MM.1S (cell line): ENCODE measurements around the gene SPINDOC.

Source experiments
- DNase-seq: peaks from one replicate; pipeline ENCODE4 v3.0.0-alpha.2; 2015
- H2AFZ ChIP-seq: fragments of 300-600 bp; sonication (generic); 2 replicates; pipeline ENCODE4 v1.6.0; 2016; ENCODE audit warnings: antibody characterized with exemption, low read length
- H3F3A ChIP-seq: fragments of 300-600 bp; sonication (generic); 2 replicates; pipeline ENCODE4 v1.6.1; 2016; ENCODE audit warnings: mild to moderate bottlenecking, antibody characterized with exemption, low read length, moderate library complexity, mixed read lengths; ENCODE audit not compliant: insufficient read depth
- H3K27ac ChIP-seq: fragments of 300-600 bp; sonication (generic); 2 replicates; pipeline ENCODE4 v1.5.1; 2016; ENCODE audit warnings: mild to moderate bottlenecking, low read length
- H3K27me3 ChIP-seq: fragments of 300-600 bp; sonication (generic); replicated peaks from 2 replicates; pipeline ENCODE4 v1.6.0; 2016; ENCODE audit warnings: low read length; ENCODE audit not compliant: insufficient read depth
- H3K36me3 ChIP-seq: fragments of 300-600 bp; sonication (generic); replicated peaks from 2 replicates; pipeline ENCODE4 v1.6.1; 2016; ENCODE audit warnings: mild to moderate bottlenecking, low read length, mixed read lengths; ENCODE audit not compliant: insufficient read depth
- H3K4me1 ChIP-seq: fragments of 300-600 bp; sonication (generic); 2 replicates; pipeline ENCODE4 v1.6.1; 2016; ENCODE audit warnings: low read length, mixed read lengths
- H3K4me2 ChIP-seq: fragments of 300-600 bp; sonication (generic); 2 replicates; pipeline ENCODE4 v1.6.0; 2016; ENCODE audit warnings: low read depth, low read length
- H3K4me3 ChIP-seq: fragments of 300-600 bp; sonication (generic); 2 replicates; pipeline ENCODE4 v1.5.1; 2016; ENCODE audit warnings: low read length, mixed read lengths
- H3K79me2 ChIP-seq: fragments of 300-600 bp; sonication (generic); 2 replicates; pipeline ENCODE4 v1.6.1; 2016; ENCODE audit warnings: mixed run types, low read length, mixed read lengths
- H3K9ac ChIP-seq: fragments of 300-600 bp; sonication (generic); 2 replicates; pipeline ENCODE4 v1.6.1; 2016; ENCODE audit warnings: low read length, mixed read lengths
- H3K9me2 ChIP-seq: fragments of 300-600 bp; sonication (generic); replicated peaks from 2 replicates; pipeline ENCODE4 v1.6.1; 2016; ENCODE audit warnings: mild to moderate bottlenecking, low read length, mixed read lengths; ENCODE audit not compliant: insufficient read depth
- H3K9me3 ChIP-seq: fragments of 300-600 bp; sonication (generic); replicated peaks from 2 replicates; pipeline ENCODE4 v1.6.1; 2016; ENCODE audit warnings: mild to moderate bottlenecking, low read length, mixed read lengths; ENCODE audit not compliant: insufficient read depth
- H4K20me1 ChIP-seq: fragments of 300-600 bp; sonication (generic); 2 replicates; pipeline ENCODE4 v1.6.1; 2016; ENCODE audit warnings: mild to moderate bottlenecking, low read length, moderate library complexity, mixed read lengths; ENCODE audit not compliant: insufficient read depth
- CTCF ChIP-seq: fragments of 300-600 bp; sonication (generic); IDR thresholded peaks from 2 replicates; pipeline ENCODE4 v1.5.1; 2016; ENCODE audit warnings: antibody characterized with exemption, low read length, mixed read lengths
- EZH2 ChIP-seq: fragments of 300-600 bp; sonication (generic); optimal IDR thresholded peaks from 2 replicates; pipeline ENCODE3; 2017; ENCODE audit warnings: low read depth, mild to moderate bottlenecking, antibody characterized with exemption, low read length, mixed read lengths
- EZH2phosphoT487 ChIP-seq: fragments of 300-600 bp; sonication (generic); IDR thresholded peaks from 2 replicates; pipeline ENCODE4 v1.6.1; 2018; ENCODE audit warnings: antibody characterized with exemption, low read length

SPINDOC gene

GRCh38 chr11:63816166-63816565, 2.9 kb downstream of the SPINDOC start:
- no peak overlapping the region for H3K9ac ChIP-seq
- no peaks in the 10 kb centered on the region for H4K20me1 ChIP-seq
- peaks cover 13% of the 10 kb centered on the region for H3K4me1 ChIP-seq
- no peak overlapping the region for H3K4me2 ChIP-seq
- H3K36me3 ChIP-seq, result peaks cover 9% of the 10 kb centered on the region
- TF ChIP-seq EZH2 (no peak), CTCF (no peak), EZH2phosphoT487 (no peak)
- H3K79me2 ChIP-seq, result peaks cover 42% of the 10 kb centered on the region
- no peak for DNase-seq
- H2AFZ ChIP-seq, result no peak overlapping the region
- H3K27me3 ChIP-seq, result no peaks in the 10 kb centered on the region
- H3K27ac ChIP-seq, result no peak overlapping the region
- H3K9me2 ChIP-seq, result no peaks in the 10 kb centered on the region
- H3K4me3 ChIP-seq, result no peak overlapping the region
- no peaks in the 10 kb centered on the region for H3K9me3 ChIP-seq
- H3F3A ChIP-seq, result 0 out of 2 replicates have a peak, but pooled peaks cover 3% of the 10 kb centered on the region

GRCh38 chr11:63816732-63817131, 3.5 kb downstream of the SPINDOC start:
- no peak overlapping the region for H2AFZ ChIP-seq
- no peaks in the 10 kb centered on the region for H3K9me3 ChIP-seq
- no peak overlapping the region for H3K4me2 ChIP-seq
- H3F3A ChIP-seq, result 0 out of 2 replicates have a peak, but pooled peaks cover 3% of the 10 kb centered on the region
- no peaks in the 10 kb centered on the region for H3K9me2 ChIP-seq
- H3K36me3 ChIP-seq, result peaks cover 9% of the 10 kb centered on the region
- peaks cover 13% of the 10 kb centered on the region for H3K4me1 ChIP-seq
- H3K9ac ChIP-seq, result no peak overlapping the region
- H3K4me3 ChIP-seq, result no peak overlapping the region
- TF ChIP-seq EZH2 (no peak), CTCF (no peak), EZH2phosphoT487 (no peak)
- no peak overlapping the region for H3K27ac ChIP-seq
- no peaks in the 10 kb centered on the region for H3K27me3 ChIP-seq
- peaks cover 42% of the 10 kb centered on the region for H3K79me2 ChIP-seq
- DNase-seq, result no peak
- no peaks in the 10 kb centered on the region for H4K20me1 ChIP-seq

- no peak for TF ChIP-seq CTCF
- TF ChIP-seq EZH2phosphoT487, result no peak
- Histone ChIP-seq H3K9me2 (no peaks in the 10 kb centered on the region), H4K20me1 (no peaks in the 10 kb centered on the region), H3K79me2 (peaks cover 42% of the 10 kb centered on the region), H3K27ac (no peak overlapping the region), H2AFZ (no peak overlapping the region), H3K4me1 (peaks cover 7% of the 10 kb centered on the region; the same call in 1 of the 2 replicates), H3K9me3 (no peaks in the 10 kb centered on the region), H3K36me3 (peaks cover 9% of the 10 kb centered on the region), H3K4me3 (no peak overlapping the region), H3K27me3 (no peaks in the 10 kb centered on the region), H3K9ac (no peak overlapping the region), H3K4me2 (no peak overlapping the region), H3F3A (0 out of 2 replicates have a peak, but pooled peaks cover 3% of the 10 kb centered on the region)
- no peak for DNase-seq
These were observed 4.7 kb downstream of the SPINDOC start for GRCh38 chr11:63817758-63818498.
